ENCODE data around the gene PCSK5.

Gene PCSK5

GRCh38 chr9:76090909-76091308, 200.4 kb downstream of the PCSK5 start:
- DNase-seq: no peak

- DNase-seq: no peak
Measured at GRCh38 chr9:76092572-76092971, 202.1 kb downstream of the PCSK5 start.

- no peak for DNase-seq
Measured at GRCh38 chr9:76095585-76095984, 205.1 kb downstream of the PCSK5 start.

DNA sequence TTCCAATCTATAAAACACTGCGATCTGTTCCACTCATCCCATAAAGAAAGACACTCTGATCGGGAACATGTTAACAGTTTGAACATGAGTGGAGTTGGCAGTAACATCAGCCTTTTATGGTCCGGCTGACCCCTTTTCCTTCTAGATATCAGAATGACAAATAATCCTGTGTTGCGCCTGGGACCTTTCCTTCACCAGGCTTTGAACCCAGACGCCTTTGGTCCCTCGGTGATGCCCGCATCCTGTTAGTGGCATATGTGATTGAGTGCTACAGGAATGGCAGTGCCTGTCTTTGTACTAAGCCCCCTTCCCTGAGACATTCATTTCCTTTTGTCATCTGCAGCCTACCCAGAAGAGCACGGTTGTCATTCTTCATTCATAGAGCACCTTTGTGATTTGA, 209.0 kb downstream of the PCSK5 start:
- no peak for DNase-seq

DNA sequence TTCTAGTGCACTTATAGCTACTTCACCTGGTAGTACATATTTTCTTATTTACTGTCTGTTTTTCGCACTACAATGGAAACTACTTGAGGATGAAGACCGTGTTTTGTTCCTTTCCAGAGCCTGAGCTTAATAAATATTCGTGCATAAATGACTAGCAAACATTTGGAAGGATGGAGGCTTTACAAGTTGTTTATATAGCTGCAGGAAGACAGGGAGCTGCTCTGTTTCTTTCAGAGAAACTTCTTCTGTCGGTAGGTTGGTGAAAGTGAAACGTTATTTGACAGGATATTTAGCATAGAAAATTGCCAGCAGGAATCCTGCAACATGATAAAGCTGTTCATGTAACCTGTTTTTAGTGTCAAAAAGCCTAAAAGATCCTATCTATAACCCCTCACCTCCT, 210.6 kb downstream of the PCSK5 start:
- no peak for DNase-seq

GRCh38 chr9:76101491-76101890, 211.0 kb downstream of the PCSK5 start:
- no peak for DNase-seq

DNA sequence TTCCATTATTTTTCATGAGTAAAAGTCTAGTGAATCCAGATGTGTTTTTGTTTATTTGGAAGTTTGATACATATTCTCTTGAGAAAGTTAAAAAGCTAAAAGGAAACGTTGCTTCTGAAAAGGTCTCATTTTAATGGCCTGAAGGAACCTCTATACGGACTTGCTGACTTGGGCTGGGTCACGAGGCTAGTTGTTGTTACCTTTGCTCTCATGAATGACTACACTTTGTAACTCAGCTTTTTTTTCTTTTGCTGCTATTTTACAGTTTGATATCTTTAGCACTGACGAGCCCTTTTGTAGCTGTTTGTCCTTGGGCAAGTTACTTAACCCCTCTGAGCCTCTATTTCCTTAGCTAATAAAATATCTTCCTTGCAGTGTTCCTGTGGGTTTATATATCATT, 211.5 kb downstream of the PCSK5 start:
- DNase-seq: no peak

GRCh38 chr9:76103531-76104315, 213.2 kb downstream of the PCSK5 start:
- no peak for DNase-seq

DNA sequence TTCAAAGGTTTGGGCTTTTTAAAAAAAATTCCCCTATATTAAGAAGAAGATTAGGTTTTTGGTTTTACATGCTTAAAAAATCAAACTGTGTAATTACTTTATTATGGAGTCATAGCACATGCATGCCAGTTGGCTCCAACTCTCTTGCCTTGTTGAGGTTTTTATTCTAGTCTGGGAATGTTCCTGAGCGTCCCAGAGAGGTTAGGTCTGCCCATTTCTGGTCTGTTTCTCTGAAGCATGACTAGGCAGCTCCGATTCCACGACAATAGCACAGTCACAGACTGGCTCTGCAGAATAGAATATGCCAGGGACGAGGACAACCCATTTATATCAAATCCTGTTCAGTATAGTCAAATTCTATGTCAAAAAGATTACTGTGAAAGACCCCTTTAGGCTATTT, 217.0 kb downstream of the PCSK5 start:
- DNase-seq: no peak

GRCh38 chr9:76109953-76110352, 219.5 kb downstream of the PCSK5 start:
- DNase-seq: no peak

DNA sequence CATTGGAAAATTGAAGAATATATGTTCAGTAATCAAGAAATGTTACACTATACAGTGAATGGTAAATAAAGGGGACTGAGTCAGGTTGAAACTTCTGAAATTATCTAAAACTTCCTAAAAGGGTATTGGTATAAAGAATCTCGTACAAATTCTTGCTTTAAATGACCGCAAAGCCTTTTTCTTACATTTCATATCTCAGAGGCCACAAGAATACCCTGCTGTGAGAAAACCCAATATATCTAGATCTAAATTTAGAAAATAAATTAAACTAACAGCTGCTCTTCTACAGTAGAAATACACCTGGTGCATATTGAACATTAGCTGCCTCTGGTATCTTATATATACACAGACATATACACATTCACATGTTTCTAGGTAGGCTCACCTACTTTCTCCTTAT, 221.7 kb downstream of the PCSK5 start:
- DNase-seq: no peak

DNA sequence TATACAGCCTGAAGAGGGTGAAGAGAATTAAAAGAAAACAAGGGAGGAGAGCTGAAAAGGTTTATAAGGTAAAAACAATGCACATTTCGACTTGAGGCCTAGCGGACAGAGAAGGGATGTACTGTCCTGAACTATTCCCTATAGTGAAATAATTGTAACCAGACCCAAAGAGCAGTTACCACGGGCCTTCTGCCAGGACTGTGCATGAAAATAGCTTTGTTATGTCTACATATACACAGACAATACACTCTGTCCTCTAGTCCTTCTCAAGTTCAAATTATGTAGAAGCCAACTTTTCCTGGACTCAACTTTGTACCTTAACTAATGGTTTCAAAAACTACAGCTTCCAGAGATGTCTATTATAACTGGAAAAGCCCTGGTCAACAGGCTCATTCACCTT, 223.7 kb downstream of the PCSK5 start:
- no peak for DNase-seq

GRCh38 chr9:76115396-76115795, 224.9 kb downstream of the PCSK5 start:
- DNase-seq: no peak

DNA sequence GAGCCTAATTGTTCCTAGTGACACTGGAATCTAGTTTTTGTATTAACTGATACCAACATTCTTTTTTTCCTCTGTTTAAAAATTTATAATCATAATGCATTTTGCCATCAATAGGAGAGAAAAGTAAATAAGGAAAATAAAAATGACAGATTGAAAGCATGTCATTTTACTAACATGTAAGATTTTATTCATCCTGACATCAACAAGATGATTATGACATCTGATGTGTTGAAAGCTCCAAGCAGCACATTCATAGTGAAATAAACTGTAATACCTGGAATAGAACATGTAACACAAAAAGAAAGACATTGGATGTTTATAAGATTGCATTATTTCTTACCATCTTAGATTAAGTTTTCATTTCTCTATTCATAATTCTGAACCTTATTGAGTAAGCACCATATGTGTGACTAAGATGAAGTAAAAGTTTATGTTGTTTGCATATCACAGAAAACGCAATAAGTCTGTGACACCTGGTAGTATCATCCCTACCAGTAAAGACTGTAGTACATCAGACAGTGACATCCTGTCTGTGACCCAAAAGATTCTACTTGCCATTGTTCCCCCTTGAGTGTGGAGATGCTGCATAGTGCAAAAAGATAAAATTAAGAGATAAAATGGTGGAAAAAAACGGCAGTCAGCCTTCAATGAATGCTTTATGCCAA, 225.6 kb downstream of the PCSK5 start:
- no peak for DNase-seq

DNA sequence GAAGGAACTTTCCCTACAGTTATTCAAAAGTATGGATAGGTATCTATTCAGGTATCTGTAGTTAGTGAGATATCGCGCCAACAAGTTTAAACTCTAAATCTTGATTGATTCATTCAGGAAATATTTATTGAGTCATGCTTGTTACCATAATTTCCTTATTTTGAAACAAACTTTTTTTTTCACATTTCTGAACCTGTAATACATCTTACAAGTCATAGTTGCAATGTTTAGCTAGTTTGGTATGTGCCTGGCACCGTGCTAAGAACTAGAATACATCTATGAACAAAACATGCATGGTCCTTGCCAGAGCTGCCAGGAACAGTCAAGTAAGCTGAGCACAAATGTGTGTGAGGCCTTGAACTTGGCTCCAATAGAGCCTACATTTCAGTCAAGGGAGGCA, 226.4 kb downstream of the PCSK5 start:
- DNase-seq: no peak

GRCh38 chr9:76127637-76128036, 237.2 kb downstream of the PCSK5 start:
- DNase-seq: no peak

- no peak for DNase-seq
Measured at GRCh38 chr9:76135902-76136301, 245.4 kb downstream of the PCSK5 start.

DNA sequence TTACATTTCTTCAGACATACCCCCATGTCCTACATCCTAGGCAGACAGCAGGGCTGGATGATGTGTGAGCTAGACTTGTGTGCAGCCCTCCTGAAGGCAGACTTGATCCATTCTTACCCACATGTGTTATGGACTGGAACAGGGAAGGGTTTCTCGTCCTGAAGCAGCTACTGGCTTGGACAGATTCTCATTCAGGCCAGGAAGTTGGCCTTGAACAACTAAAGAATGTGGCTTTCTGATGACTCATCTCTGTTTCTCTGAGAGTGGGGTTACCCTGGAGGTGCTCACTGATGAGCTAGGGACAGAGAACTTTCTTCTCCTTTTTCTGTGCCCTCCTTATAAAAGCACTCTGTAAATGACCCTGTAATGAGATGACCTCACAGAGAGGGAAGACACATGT, 246.5 kb downstream of the PCSK5 start:
- no peak for DNase-seq

GRCh38 chr9:76137931-76138330, 247.5 kb downstream of the PCSK5 start:
- no peak for DNase-seq

GRCh38 chr9:76138360-76138759, 247.9 kb downstream of the PCSK5 start:
- DNase-seq: no peak

- DNase-seq: no peak
Measured at GRCh38 chr9:76143834-76144233, 253.4 kb downstream of the PCSK5 start.

GRCh38 chr9:76150013-76150412, 259.5 kb downstream of the PCSK5 start:
- DNase-seq: no peak

DNA sequence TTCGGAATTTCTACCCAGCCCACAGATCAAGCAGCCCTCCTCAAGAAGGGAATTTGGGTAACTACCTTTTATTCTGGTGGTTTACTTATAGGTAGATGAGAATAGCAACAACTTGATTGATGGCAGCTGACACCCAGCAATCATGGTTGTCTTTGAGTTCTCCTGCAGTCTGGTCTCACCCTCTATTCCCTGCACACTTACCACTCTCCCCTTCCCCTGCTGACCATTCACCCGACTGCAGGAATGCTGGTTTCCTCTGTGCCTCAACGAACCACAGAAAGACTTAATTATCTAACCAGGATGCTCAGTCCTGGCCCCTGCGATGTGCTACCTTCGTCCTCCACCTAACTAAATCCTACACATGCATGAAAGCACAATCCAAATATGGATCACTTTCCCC, 260.8 kb downstream of the PCSK5 start:
- DNase-seq: no peak

DNA sequence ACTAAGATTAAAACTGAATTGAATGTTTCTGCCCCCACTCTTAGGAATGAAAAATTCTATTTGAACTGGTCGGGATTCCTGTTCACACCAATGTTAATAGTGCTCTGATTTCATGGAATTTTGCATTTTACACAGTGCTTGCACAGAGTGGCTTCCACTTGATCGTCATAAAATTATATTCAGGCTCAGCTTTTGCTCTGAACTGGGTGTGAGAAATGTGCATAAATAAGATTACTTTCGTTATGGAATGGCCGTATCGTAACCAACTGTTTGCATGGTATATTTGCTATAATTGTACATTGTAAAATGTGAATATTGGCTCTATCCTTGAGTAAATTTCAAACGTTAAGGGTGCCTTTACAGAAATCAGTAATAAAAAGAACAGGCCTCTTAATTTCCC, 262.9 kb downstream of the PCSK5 start:
- DNase-seq: no peak

Data from CD4-positive, alpha-beta T cell treated with Interleukin-15 for 1 hour (primary cell).